NK-92 (cell line): ENCODE results near the gene LRRC51.
"Not testable (repeated sequence)": the region's sequence is repeated elsewhere in the genome, so short reads cannot be mapped to it uniquely, and the experiment has no call there.

Experiments used
- DNase-seq: peaks from one replicate; lab custom pipeline; 2025; ENCODE audit not compliant: unreplicated experiment; lab: John Stamatoyannopoulos, UW

LRRC51 gene

DNA sequence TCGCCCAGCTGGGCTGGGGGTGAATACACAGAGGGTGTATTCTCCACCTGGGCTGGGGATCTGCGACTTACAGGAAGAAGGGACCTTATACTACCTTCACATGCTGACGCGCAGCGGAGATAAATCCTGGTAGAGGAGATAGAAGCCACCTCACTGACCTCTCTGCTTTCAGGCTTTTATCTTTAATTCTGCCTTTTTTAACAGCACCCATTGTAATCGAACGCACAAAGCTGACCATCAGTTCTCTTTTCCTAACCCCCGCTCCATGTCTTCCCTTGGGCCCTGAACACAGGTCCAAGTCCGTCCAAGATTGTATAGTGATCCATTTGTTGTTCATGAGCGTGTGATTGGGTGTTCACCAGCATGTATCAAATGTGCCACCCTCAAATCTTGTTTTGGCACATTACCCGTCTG is 23.1 kb downstream of the LRRC51 start:
- DNase-seq: no peak

DNA sequence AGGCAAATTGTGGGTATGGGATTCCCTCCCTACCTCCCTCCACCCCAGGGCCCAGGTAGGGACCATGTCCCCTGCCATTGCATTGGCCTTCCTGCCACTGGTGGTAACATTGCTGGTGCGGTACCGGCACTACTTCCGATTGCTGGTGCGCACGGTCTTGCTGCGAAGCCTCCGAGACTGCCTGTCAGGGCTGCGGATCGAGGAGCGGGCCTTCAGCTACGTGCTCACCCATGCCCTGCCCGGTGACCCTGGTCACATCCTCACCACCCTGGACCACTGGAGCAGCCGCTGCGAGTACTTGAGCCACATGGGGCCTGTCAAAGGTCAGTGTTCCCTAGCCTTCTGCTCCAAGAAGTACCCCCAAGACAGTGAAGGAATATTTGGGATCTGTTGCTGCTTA is 25.2 kb downstream of the LRRC51 start, which contains the start of gene TOMT:
Gene TOMT, plus strand, starts transcription at position 37 of the 400 bp plus-strand sequence. Its CDS starts 28 bp downstream, at position 65.
- DNase-seq: no peak

GRCh38 chr11:72111300-72112142 is 30.9 kb downstream of the LRRC51 start:
- DNase-seq: no peak

GRCh38 chr11:72112143-72112977 is 31.7 kb downstream of the LRRC51 start, which contains the start of gene ANAPC15:
Gene ANAPC15 (minus strand): TSS chr11:72112695. CDS start chr11:72111276, 1,419 bp downstream.
- DNase-seq: peak; percentile 84

GRCh38 chr11:72112978-72113808 is 32.5 kb downstream of the LRRC51 start:
- DNase-seq: no peak

DNA sequence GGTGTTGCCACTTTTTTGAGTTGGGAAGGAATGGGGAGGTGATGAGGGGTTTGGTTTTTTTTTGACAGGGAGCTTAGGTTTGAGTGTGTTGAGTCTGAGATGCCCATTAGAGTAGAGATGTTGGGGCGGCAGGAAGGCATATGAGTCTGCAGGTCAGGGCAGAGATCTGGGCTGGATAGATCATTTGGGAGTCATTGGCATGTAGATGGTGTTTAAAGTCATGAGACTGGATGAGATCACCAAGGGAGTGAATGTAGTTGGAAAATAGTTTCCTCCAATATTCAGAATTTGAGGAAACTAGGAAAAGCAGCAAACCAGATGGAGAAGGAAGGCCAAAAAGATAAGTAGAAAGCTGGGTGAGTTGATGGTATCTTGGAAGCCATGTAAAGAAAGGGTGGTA is 33.9 kb downstream of the LRRC51 start:
- DNase-seq: no peak

GRCh38 chr11:72116019-72116755 is 35.5 kb downstream of the LRRC51 start:
- DNase-seq: no peak

GRCh38 chr11:72119198-72119597 is 38.5 kb downstream of the LRRC51 start:
- DNase-seq: no peak

DNA sequence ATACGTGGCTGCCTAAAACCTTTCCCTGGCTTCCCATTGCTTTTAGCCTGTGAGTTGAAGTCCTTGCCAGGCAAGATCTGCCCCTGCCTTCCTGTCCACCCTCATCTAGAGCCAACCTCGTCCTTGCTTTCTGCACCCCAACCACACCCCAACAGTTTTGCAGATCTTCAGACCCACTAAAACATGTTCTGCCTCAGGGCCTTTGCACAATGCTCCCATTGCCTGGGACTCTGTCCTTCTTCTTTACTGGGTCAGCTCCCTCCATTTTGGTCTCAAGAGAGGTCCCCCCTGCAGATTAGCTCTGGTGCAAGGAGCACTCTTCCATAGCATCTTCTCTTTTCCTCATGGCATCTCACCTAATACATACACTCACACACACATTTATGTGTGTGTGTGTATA is 40.3 kb downstream of the LRRC51 start:
- no peak for DNase-seq

DNA sequence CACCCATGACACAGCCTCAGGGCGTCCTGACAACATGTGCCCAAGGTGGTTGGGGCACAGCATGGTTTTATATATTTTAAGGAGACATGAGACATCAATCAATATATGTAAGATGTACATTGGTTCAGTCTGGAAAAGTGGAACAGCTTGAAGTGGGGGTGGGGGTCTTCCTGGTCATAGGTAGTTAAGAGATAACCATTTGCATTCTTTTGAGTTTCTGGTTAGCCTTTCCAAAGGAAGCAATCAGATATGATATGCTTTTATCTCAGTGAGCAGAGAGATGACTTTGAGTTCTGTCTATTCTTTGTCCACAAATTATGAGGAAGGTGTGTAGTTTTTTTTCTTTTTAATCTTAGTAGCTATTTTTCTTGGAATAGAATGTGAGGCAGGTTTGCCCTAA is 42.0 kb downstream of the LRRC51 start:
- DNase-seq: no peak

- no peak for DNase-seq
Observed at GRCh38 chr11:72123117-72123653, 42.5 kb downstream of the LRRC51 start.

- no peak for DNase-seq
Observed at GRCh38 chr11:72124046-72124445, 43.4 kb downstream of the LRRC51 start.

DNA sequence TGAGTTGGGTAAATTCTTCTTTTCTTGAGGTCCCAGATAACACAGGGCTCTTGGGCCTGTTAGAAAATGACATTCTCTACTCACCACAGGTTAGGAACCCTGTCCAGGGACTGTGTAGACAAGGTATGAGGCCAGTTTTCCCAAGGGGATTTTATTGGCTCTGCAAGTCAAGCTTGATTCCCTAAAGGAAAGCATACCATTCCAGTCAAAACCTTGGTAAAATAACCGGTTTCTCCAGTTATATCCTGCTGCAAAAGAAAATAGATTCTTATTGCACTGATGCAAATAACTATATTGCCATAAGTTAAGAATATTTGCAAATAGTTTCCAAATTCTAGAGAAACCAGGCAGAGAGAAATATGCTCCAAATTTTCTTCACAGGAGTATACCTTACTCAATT is 45.3 kb downstream of the LRRC51 start:
- DNase-seq: no peak

- DNase-seq: no peak
Observed at GRCh38 chr11:72127923-72128322, 47.3 kb downstream of the LRRC51 start.

DNA sequence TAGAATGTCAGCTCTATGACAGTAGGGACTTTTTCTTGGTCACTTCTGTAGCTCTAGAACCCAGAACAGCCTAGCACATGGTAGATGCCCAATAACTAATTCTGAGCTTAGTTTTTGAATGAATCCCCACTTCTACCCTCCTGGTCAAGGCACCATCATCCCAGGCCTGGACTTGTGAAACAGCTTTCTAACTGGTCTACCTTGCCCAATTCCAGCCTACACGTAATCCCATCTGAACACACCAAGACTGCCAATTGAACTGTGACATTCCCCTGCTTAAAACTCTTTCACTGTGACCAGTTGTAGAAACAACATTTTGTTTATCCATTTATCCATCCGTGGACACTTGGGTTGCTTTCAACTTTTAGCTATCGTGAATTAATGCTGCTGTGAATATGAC is 48.7 kb downstream of the LRRC51 start:
- DNase-seq: no peak

DNA sequence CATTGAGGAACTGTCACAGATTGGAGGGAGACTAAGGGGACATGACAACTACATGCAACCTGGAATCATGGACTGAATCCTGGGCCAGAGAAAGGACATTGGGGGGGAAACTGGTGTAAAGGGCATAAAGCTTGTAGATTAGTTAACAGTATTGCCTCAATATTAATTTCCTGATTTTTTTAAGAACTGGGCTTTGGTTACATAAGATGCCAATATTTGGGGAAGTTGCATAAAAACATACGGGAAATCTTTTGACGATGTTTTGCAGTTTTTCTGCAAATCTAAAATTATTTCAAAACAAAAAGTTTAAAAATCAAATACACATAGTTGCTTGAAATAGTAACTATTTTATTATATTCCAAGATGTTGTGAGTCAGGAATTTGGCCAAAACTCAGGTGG is 52.0 kb downstream of the LRRC51 start:
- DNase-seq: no peak

- DNase-seq: not testable (repeated sequence)
Observed at GRCh38 chr11:72135473-72135872, 54.8 kb downstream of the LRRC51 start, which contains the start of gene FOLR3. Gene FOLR3 (plus strand): TSS chr11:72135725. CDS start chr11:72135953, 228 bp downstream.

DNA sequence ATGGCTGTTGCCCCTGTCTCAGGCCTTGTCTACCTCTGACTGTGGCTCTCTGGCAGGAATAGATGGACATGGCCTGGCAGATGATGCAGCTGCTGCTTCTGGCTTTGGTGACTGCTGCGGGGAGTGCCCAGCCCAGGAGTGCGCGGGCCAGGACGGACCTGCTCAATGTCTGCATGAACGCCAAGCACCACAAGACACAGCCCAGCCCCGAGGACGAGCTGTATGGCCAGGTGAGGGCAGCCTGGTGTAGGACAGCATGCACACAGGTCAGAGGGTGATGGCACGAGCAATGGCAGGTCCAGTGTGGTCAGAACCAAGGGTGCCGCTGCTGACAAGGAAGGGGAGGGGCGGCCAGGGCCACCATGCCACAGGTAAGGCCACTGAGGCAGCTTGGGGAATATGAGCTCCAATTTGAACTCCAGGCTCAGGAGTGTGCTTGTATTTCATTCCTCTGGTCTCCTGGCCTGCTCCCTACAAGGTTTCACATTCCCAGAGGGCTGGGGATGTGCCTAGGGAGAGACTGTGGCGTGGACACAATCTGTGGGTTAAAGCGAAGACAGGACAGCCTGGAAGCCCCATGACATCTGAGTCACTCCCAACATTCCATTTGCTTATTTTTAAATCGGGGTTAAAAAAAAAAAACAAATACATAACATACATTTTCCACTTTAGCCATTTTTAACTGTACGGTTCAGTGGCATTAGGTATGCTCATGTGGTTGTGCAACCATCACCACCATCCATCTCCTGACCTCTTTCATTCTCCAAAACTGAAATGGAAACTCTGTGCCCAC is 55.4 kb downstream of the LRRC51 start:
- DNase-seq: no peak

- DNase-seq: no peak
Observed at GRCh38 chr11:72136684-72137262, 56.1 kb downstream of the LRRC51 start.
